IPS DF 6.9 (cell line): Measurements from ENCODE around the gene MEX3A.
"Not testable (repeated sequence)": the region's sequence is repeated elsewhere in the genome, so short reads cannot be mapped to it uniquely, and the experiment has no call there.

Experiments
- DNase-seq: peaks from one replicate; pipeline ENCODE4 v3.0.0-alpha.2; 2013; ENCODE audit warnings: low read depth, low spot score
- H3K27ac ChIP-seq: one replicate; pipeline ENCODE4 v1.5.1; 2013; ENCODE audit warnings: low read length, control low read depth
- H3K27me3 ChIP-seq: 2 replicates; pipeline ENCODE4 v1.6.1; 2013; ENCODE audit warnings: mild to moderate bottlenecking, low read length; ENCODE audit not compliant: control insufficient read depth, insufficient read depth
- H3K36me3 ChIP-seq: 2 replicates; pipeline ENCODE4 v1.6.1; 2013; ENCODE audit warnings: low read length; ENCODE audit not compliant: control insufficient read depth, insufficient read depth
- H3K4me1 ChIP-seq: 2 replicates; pipeline ENCODE4 v1.6.1; 2013; ENCODE audit warnings: low read length; ENCODE audit not compliant: control insufficient read depth, insufficient read depth
- H3K4me3 ChIP-seq: 2 replicates; pipeline ENCODE4 v1.5.1; 2013; ENCODE audit warnings: mild to moderate bottlenecking, low read length
- H3K9me3 ChIP-seq: 2 replicates; pipeline ENCODE4 v1.6.1; 2013; ENCODE audit warnings: low read length, inconsistent platforms; ENCODE audit not compliant: control insufficient read depth, insufficient read depth
- WGBS: extraction: QIAGEN DNeasy Blood & Tissue Kit; methylation state at CpG from one replicate; pipeline ENCODE4 v1.1.7; 2013; ENCODE audit warnings: mixed read lengths, missing lambda C conversion rate; ENCODE audit not compliant: insufficient read length, insufficient coverage; 5-methylcytosine and 5-hydroxymethylcytosine counted together

The MEX3A gene

GRCh38 chr1:156076609-156077429 lies 5.4 kb downstream of the MEX3A start:
- Histone ChIP-seq H3K9me3 (no peaks in the 10 kb centered on the region), H3K4me3 (no peak overlapping the region), H3K36me3 (no peaks in the 10 kb centered on the region), H3K27me3 (no peaks in the 10 kb centered on the region), H3K27ac (no peak overlapping the region), H3K4me1 (peaks cover 29% of the 10 kb centered on the region)
- WGBS: no CpG with 5 or more reads among the region's 73 CpGs
- no peak for DNase-seq

DNA sequence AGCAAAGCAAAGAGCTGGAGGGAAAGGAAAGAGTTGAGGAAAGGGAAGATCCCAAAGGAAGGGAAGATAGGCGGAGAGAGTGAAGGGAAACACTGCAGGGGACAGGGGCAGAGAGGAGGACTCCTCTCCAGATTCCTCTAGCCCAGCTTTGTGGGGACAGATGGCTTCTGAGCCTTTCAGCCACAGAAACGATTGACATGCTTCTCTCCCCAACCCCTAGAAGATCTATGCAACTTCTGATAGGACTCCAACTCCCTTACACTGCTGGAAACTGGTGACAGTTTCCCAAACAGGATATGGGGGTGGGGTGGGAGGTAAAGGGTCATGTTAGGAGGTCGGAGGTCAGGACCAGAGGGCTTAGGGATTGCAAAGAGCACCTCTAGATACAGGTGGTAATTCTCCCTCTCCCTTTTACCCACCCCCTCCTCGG lies 6.5 kb downstream of the MEX3A start:
- no peaks in the 10 kb centered on the region for H3K36me3 ChIP-seq
- no peaks in the 10 kb centered on the region for H3K27me3 ChIP-seq
- no peaks in the 10 kb centered on the region for H3K9me3 ChIP-seq
- WGBS: no CpG with 5 or more reads among the region's 4 CpGs
- peaks cover 29% of the 10 kb centered on the region for H3K4me1 ChIP-seq
- no peak for DNase-seq
- no peak overlapping the region for H3K27ac ChIP-seq
- no peak overlapping the region for H3K4me3 ChIP-seq

DNA sequence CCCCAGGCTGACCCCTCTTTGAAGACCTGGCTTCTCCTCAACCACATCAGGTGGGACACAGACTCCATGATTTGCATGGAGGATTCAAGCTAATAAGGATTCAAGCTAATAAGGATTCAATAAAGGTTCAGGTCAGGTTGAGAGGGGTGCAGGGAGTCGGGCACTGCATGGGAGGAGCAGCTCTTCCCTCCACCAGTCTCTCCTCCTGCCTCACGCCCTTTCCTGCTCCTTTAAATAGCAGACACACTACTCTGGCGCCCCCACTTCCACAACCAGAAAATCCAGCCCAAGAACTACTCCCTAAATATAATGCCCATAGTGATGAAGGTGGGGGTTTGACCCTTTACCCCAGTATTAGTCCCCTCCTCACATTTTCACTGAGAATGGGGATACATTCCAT lies 7.1 kb downstream of the MEX3A start:
- no CpG with 5 or more reads among the region's 3 CpGs for WGBS
- Histone ChIP-seq H3K9me3 (no peaks in the 10 kb centered on the region), H3K27me3 (no peaks in the 10 kb centered on the region), H3K27ac (no peak overlapping the region), H3K36me3 (no peaks in the 10 kb centered on the region), H3K4me1 (peaks cover 29% of the 10 kb centered on the region), H3K4me3 (no peak overlapping the region)
- no peak for DNase-seq

DNA sequence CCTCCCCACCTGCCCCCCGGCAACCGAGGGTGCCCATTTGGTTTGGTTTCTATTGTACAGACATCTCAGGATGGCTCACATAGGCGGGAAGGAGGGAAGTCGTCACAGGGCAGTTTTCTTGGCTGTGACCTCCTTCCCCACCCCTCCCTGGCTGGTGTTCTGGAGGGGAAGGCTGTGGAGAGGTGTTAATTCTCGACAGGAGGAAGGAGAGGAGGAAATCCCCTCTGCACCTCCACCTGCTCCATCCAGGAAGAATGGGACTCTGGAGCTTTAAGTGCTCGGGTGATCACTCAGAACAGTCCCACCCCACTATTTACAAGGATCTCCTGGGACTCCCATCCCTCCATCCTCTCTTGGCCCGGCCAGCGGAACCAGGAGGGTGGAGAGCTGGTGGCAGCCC lies 7.6 kb downstream of the MEX3A start:
- WGBS: no CpG with 5 or more reads among the region's 8 CpGs
- H3K4me1 ChIP-seq: peaks cover 29% of the 10 kb centered on the region
- H3K9me3 ChIP-seq: no peaks in the 10 kb centered on the region
- 0 out of 2 replicates have a peak, but pooled peaks cover 2% of the 10 kb centered on the region for H3K36me3 ChIP-seq
- no peak for DNase-seq
- no peak overlapping the region for H3K4me3 ChIP-seq
- H3K27ac ChIP-seq: no peak overlapping the region
- no peaks in the 10 kb centered on the region for H3K27me3 ChIP-seq

DNA sequence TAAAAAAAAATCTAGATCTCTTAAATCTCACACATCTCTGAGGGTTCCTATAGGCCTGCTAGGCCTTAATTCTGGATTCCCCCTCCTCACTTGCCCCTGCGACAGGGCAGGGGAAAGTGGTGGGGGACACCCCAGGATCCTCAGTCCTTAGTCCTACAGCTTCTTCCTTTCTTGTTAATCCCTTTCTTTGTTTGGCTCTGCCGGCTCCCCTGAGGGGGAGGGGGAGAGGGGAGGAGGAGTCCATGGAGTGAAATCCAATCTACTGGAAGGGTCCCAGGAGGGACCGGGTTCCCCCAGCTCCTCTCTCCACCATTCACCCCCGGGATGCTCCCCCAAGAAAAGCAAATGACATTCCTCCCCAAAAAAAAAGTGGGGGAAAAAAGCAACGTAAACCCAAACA lies 8.5 kb downstream of the MEX3A start:
- no peak overlapping the region for H3K4me3 ChIP-seq
- H3K4me1 ChIP-seq: peaks cover 29% of the 10 kb centered on the region
- H3K27ac ChIP-seq: no peak overlapping the region
- no peaks in the 10 kb centered on the region for H3K9me3 ChIP-seq
- WGBS: no CpG with 5 or more reads among the region's 5 CpGs
- 0 out of 2 replicates have a peak, but pooled peaks cover 3% of the 10 kb centered on the region for H3K36me3 ChIP-seq
- no peaks in the 10 kb centered on the region for H3K27me3 ChIP-seq
- no peak for DNase-seq

DNA sequence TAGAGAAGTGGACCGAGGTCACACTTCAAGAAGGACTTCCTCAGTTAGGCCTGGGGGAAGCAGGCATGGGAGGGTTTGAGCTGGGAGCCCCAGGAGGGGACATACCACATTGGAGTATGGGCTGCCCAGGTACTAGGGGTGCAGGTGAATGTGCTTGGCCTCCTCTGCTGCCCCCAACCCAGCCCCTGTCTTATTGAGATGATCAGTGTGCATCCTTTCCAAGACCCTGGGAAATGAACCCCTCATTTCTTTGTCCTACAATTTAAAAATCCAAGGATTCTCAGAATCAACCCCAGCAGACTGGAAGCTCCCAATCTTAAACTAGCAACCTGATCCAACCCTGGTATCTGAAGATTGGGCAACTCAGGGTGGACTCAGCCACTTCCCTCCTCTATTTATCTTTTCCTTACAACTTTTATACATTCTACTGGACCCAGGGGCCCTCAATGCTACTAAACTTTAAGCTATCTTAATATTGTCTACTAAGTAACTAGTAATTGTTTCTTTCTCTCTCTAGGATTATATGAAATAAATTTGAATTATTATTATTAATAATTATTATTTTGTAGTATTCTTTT lies 9.1 kb downstream of the MEX3A start:
- H3K27ac ChIP-seq: no peak overlapping the region
- H3K4me1 ChIP-seq: peaks cover 29% of the 10 kb centered on the region
- no CpG with 5 or more reads among the region's 1 CpG for WGBS
- H3K9me3 ChIP-seq: no peaks in the 10 kb centered on the region
- DNase-seq: no peak
- H3K4me3 ChIP-seq: no peak overlapping the region
- no peaks in the 10 kb centered on the region for H3K27me3 ChIP-seq
- H3K36me3 ChIP-seq: 0 out of 2 replicates have a peak, but pooled peaks cover 3% of the 10 kb centered on the region

DNA sequence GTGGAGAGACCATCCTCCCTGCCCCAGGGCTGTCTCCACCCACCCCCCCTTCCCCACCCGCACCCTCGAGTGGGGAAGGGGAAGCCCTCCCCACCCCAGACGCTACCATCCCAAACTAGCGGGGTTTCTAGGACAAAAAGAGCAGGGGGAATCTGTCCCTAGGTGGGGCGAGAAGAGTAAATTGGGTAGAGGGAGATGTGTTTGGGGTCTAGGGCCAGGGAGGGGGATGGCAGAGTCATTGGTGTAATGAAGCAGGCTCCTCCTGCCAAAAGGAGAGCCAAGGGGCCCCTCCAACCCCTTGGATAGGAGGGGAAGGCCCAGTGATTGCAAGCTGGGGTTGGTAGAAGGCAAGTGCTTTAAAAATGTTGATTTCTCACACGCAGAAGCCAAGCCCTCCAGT lies 10.0 kb downstream of the MEX3A start:
- H3K27me3 ChIP-seq: no peaks in the 10 kb centered on the region
- peaks cover 25% of the 10 kb centered on the region for H3K4me1 ChIP-seq
- 0 out of 2 replicates have a peak, but pooled peaks cover 3% of the 10 kb centered on the region for H3K36me3 ChIP-seq
- no peak for DNase-seq
- no CpG with 5 or more reads among the region's 6 CpGs for WGBS
- no peak overlapping the region for H3K4me3 ChIP-seq
- no peak overlapping the region for H3K27ac ChIP-seq
- no peaks in the 10 kb centered on the region for H3K9me3 ChIP-seq

DNA sequence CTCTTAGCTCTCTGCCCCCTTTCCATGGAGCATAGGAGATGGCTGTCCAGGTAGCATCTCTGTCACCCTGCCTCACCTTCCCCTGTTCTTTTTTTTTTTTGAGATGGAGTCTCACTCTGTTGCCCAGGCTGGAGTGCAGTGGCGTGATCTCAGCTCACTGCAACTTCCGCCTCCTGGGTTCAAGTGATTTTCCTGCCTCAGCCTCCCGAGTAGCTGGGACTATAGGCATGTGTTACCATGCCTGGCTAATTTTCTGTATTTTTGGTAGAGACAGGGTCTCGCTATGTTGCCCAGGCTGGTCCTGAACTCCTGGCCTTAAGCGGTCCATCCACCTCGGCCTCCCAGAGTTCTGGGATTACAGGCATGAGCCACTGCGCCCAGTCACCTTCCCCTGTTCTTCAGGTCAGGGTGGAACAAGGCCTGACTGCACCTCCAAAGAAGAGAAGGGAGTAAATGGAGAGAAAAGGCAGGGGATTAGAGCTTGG lies 10.9 kb downstream of the MEX3A start:
- not testable (repeated sequence) for H3K36me3 ChIP-seq, DNase-seq, H3K27me3 ChIP-seq, H3K4me3 ChIP-seq, H3K27ac ChIP-seq, H3K9me3 ChIP-seq
- peaks cover 20% of the 10 kb centered on the region for H3K4me1 ChIP-seq
- WGBS: no CpG with 5 or more reads among the region's 7 CpGs

DNA sequence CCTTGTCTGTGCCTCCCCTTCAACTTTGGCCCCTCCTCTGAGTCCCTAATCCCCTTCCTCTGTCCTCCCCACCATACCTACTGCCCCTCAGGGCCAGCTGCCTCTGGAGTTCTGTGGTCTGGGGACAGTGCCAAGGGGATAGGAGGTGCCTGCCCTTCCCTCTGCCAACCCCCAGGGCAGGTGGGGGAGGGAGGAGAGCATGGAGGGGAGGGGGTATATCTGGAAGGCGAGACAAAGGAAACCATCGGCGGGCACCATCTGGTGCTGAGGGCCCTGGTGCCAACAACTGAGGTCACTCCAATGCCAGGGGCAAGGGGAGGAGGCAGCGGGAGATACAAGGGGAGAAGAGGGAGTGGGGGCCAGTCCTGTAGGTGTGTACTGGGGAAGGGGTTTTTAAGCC lies 11.7 kb downstream of the MEX3A start:
- H3K27ac ChIP-seq: no peak overlapping the region

GRCh38 chr1:156069490-156070455 lies 12.5 kb downstream of the MEX3A start:
- Histone ChIP-seq H3K36me3 (peaks cover 3% of the 10 kb centered on the region; the same call in 1 of the 2 replicates), H3K4me1 (peaks cover 11% of the 10 kb centered on the region), H3K9me3 (no peaks in the 10 kb centered on the region), H3K27me3 (no peaks in the 10 kb centered on the region), H3K27ac (no peak overlapping the region), H3K4me3 (no peak overlapping the region)
- no peak for DNase-seq
- WGBS: no CpG with 5 or more reads among the region's 3 CpGs

More for the DNA sequence above, 11.7 kb downstream of the MEX3A start:
- H3K9me3 ChIP-seq: no peaks in the 10 kb centered on the region
- no peak overlapping the region for H3K4me3 ChIP-seq
- H3K27me3 ChIP-seq: no peaks in the 10 kb centered on the region
- DNase-seq: no peak
- H3K4me1 ChIP-seq: peaks cover 18% of the 10 kb centered on the region
- 0 out of 2 replicates have a peak, but pooled peaks cover 3% of the 10 kb centered on the region for H3K36me3 ChIP-seq
- WGBS: no CpG with 5 or more reads among the region's 4 CpGs
